DMS 273 (cell line): ENCODE results near the gene POR.
A peak's percentile ranks its signal among the peaks of the same experiment; 100 is the strongest.

ENCODE experiments used
- DNase-seq: peaks from one replicate; lab custom pipeline; 2025; ENCODE audit not compliant: unreplicated experiment; lab: John Stamatoyannopoulos, UW

Gene POR

GRCh38 chr7:75950111-75950681, 35.2 kb downstream of the POR start:
- no peak for DNase-seq

GRCh38 chr7:75951506-75951905, 36.6 kb downstream of the POR start:
- DNase-seq = no peak

GRCh38 chr7:75953431-75953830, 38.5 kb downstream of the POR start:
- no peak for DNase-seq

- no peak for DNase-seq
Observed at GRCh38 chr7:75953931-75954330, 39.0 kb downstream of the POR start.

- no peak for DNase-seq
Observed at GRCh38 chr7:75955331-75955955, 40.5 kb downstream of the POR start.

- no peak for DNase-seq
Observed at GRCh38 chr7:75957021-75957736, 42.2 kb downstream of the POR start.

GRCh38 chr7:75958802-75959543, 44.0 kb downstream of the POR start:
- no peak for DNase-seq

GRCh38 chr7:75960372-75960771, 45.4 kb downstream of the POR start:
- no peak for DNase-seq

- no peak for DNase-seq
Observed at GRCh38 chr7:75961218-75961617, 46.3 kb downstream of the POR start.

- DNase-seq = no peak
Observed at GRCh38 chr7:75962607-75963380, 47.8 kb downstream of the POR start.

GRCh38 chr7:75963381-75963995, 48.5 kb downstream of the POR start:
- no peak for DNase-seq

GRCh38 chr7:75965617-75966016, 50.7 kb downstream of the POR start:
- no peak for DNase-seq

GRCh38 chr7:75966190-75966961, 51.4 kb downstream of the POR start:
- DNase-seq = peak; percentile 93

GRCh38 chr7:75967055-75967454, 52.1 kb downstream of the POR start:
- DNase-seq = no peak

- peak; percentile 65 for DNase-seq
Observed at GRCh38 chr7:75967487-75967997, 52.6 kb downstream of the POR start.

- no peak for DNase-seq
Observed at GRCh38 chr7:75968012-75968411, 53.1 kb downstream of the POR start.

- no peak for DNase-seq
Observed at GRCh38 chr7:75968561-75969001, 53.6 kb downstream of the POR start.

GRCh38 chr7:75969182-75969581, 54.2 kb downstream of the POR start:
- DNase-seq = peak; percentile 42

- DNase-seq = no peak
Observed at GRCh38 chr7:75969704-75970498, 54.9 kb downstream of the POR start.
